Gastrocnemius medialis (tissue), 4 donors: ENCODE measurements around the gene RNASEL.

Experiments used
- CTCF ChIP-seq, 5 experiments: fragments of 450-650 bp in 3 of 5; fragments of 200-600 bp in 2 of 5; sonication (generic) in 2 of 5; IDR thresholded peaks in 4 of 5; conservative IDR thresholded peaks in 1 of 5; 1 replicate in 4 of 5; 2 replicates in 1 of 5; pipeline ENCODE4 v1.5.1; 2016 to 2019; ENCODE audit warnings: antibody characterized with exemption in 5 of 5, mild to moderate bottlenecking in 3 of 5, moderate library complexity in 3 of 5
- POLR2A ChIP-seq, 2 donors: fragments of 450-650 bp; IDR thresholded peaks; one replicate each; pipeline ENCODE4 v1.6.1; 2017; ENCODE audit warnings: antibody characterized with exemption in 2 of 2, mild to moderate bottlenecking in 2 of 2, moderate library complexity in 2 of 2

GRCh38 chr1:182549346-182549745, 39.7 kb downstream of the RNASEL start:
- TF ChIP-seq CTCF (IDR thresholded peaks at IDR 0.05 in 4 of 5, conservative IDR thresholded peaks at IDR 0.05 in 1 of 5) (no peak), POLR2A (IDR thresholded peaks at IDR 0.05) (no peak)
